ENCODE data around the gene SPHK1.

The SPHK1 gene

DNA sequence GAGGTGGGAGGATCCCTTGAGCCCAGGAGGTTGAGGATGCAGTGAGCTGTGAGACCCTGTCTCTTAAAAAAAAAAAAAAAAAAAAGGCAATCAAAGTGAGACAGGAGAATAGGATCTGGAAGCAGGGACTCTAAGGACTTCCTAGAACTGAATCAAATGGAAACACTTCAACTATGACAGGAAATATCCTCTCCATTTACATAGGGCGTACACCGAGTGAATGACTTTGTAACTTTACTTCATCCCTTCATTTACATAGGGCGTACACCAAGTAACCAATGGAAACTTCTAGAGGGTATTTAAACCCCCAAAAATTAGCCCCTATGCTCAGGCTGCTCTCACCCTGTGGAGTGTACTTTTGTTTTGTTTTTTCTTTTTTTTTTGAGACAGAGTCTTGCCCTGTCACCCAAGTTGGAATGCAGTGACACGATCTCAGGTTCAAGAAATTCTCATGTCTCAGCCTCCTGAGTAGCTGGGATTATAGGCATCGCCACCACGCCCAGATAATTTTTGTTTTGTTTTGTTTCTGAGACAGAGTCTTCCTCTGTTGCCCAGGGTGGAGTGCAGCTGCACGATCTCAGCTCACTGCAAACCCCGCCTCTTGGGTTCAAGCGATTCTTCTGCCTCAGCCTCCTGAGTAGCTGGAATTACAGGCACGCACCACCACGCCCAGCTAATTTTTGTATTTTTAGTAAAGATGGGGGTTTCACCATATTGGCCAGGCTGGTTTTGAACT lies 21.1 kb upstream of the SPHK1 start:
- no peak for DNase-seq

DNA sequence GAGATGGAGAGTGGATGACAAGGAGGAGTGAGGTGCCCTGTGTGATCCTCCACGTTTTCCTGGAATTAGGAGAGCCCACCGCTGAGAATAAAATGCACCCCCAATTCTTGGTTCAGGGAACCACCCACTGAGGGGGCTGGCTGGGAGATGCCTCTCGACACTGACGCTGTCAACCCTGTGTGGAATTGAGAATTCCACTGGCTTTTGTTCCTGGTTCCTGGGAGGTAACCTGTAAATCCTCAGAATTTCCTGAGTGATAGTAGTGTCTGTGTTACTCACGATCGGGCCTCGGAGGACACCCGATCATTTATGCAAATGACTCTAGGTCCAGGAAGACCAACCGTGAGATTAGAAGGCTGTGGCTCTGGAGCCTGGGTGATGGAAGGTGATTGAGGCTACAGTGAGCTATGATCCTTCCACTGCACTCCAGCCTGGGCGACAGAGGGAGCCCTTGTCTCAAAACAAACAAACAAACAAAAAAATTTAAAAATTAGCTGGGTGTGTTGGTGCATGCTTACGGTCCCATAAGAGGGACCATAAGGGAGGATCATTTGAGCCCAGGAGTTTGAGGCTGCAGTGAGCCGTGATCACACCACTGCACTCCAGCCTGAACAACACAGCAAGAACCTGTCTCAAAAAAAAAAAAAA lies 19.0 kb upstream of the SPHK1 start:
- DNase-seq: no peak

DNA sequence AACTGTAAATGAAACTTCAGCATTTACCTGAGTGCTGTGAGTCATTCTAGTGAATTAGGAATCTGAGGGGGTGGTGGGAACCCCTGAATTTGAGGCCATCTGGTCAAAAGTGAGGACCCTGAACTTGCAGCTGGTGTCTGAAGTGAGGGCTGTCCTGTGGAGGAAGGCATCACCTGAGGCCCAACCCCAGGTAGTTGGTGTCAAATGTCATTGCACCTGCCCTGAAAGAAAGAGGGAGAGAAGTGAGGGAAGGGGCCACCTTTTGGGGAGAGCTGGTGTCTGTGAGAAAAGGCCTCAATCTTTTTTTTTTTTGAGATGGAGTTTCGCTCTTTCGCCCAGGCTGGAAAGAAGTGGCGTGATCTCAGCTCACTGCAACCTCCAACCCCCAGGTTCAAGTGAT lies 18.2 kb upstream of the SPHK1 start:
- no peak for DNase-seq

DNA sequence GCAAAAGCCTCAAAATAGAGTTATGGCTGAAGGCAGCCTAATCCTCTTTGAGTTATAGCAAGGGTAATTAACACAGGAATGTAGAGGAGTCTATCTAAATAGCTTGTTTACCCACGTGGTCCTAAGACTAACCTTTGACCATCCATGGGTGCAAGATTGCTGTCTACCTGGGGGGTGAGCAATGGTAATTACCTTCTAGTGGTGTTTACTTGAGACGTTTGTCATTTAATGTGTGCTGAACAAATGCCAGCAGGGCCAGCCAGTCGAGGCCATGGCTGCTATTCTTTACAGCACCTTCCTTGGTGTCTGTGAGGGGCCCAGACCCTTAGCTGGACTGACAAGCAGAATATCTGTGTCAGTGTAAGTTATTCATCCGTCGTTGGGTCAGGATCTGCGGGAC lies 16.8 kb upstream of the SPHK1 start:
- DNase-seq: no peak

DNA sequence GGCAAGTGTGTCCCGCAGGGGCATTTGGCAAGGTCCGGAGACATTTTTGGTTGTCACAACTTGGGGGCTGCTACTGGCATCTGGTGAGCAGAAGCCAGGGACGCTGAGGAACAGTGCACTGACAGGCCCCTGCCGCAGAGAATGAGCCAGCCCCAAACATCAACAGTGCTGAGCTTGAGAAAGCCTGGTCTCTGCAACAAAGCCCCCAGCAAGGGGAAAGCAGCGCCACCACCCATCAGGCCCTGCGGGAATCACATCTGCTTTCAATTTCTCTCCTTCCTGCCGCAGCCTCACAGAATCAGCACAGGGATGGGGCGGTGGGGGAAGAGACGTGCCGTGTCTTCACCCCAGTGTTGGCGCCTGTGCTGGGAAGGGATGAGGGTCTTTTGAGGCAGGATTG lies 15.9 kb upstream of the SPHK1 start:
- DNase-seq: no peak

DNA sequence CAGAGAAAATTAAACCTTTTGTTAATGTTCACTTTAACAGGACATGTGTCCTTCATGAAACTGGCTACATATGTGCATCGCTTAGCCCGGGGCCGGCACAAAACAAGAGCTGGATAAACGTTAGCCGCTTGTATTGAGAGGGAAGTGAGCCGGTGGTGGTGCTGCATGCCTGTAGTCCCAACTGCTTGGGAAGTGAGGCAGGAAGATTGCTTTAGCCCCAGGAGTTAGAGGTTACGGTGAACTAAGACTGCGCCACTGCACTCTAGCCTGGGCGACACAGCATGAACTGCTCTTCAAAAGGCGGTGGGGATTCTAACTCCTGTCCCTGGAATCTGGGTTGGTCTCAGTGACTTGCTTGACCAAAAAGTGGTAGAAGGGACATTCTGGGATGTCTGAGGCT lies 15.0 kb upstream of the SPHK1 start:
- DNase-seq: no peak

DNA sequence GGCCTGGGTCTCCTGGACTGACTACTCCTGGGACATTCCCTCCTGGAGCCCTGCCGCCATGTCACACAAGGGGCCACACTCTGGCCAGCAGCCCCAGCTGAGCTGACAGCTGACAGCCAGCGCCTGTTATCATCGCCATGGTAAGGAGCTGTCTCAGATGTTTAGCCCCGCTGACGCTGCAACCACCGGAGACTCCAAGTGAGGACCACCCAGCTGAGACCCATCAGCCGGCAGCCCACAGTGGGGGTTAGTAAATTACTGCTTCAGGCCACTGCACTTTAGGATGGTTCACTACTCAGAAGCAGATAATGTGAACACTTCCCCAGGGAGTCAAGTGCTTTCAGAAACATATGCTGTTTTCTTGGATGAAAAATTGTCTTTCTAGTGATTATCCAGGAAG lies 14.6 kb upstream of the SPHK1 start:
- no peak for DNase-seq

DNA sequence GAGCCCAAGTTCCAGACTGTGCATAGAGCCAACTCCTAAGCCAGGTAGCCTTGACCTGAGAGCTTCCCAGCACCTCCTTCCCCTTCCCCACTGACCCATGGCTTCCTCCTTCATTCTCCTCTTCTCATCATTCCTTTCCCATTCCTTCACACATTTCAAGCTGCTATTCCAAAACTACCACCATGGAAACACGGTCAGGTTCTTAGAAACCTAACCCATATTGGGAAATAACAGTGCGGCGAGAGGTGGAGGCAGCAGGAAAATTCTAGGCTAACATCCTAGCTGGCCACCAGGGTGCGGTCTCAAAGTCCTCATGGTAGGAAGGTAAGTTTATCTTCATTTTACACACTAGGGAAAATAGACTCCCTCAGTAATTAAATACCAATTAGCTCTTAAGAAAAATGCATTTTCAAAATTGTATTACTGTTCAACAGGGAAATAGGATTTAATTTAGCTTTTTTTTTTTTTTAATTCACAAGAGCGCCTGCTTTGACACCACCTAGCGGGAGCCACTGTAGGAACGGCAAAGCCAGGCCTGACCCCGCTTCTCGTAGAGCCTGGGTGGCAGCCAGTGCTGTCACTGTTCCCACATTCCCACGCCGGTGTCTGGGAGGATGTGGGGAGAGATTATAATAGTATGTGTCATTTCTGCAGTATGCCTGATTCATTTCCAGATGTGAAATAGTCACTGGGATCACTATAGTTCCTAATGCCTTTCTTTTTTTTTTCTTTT lies 14.0 kb upstream of the SPHK1 start:
- peak; percentile 81 for DNase-seq

DNA sequence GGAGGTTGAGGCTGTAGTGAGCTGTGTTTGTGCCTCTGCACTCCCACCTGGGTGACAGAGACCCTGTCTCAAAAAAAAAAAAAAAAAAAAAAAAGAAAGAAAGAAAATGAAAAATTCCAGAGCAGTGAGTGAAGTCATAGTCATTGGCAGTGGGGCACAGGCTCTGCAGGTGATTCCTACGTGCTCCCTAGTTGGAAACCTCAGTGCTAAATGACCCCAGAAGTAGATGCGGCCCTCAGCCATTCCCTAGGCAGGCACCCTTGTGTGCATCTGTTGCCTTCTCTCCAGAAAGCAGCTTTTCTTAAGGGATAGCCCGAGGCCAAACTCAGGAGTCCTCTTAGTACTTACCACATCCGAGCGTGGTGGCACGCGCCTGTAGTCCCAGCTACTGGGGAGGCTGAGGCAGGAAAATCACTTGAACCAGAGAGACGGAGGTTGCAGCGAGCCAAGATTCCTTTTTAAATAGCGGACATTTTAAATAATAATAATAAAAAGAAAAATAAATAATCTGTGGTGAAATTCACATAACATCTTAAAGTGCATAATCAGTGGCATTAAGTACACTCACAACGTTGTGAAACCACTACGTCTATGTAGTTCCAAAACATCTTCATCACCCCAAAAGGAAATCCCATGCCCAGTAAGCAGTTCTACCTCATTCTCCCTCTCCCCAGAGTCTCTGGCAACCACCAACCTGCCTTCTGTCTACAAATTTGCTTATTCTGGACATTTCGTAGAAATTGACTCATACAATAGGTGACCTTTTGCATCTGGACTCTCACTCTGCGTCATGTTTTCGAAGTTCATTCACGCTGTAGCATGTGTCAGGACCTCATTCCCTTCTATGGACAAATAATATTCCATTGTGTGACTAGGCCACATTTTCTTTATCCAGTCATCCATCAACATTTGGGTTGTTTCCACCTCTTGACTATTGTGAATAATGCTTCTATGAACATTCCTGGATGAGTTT lies 12.5 kb upstream of the SPHK1 start:
- peak; percentile 63 for DNase-seq

DNA sequence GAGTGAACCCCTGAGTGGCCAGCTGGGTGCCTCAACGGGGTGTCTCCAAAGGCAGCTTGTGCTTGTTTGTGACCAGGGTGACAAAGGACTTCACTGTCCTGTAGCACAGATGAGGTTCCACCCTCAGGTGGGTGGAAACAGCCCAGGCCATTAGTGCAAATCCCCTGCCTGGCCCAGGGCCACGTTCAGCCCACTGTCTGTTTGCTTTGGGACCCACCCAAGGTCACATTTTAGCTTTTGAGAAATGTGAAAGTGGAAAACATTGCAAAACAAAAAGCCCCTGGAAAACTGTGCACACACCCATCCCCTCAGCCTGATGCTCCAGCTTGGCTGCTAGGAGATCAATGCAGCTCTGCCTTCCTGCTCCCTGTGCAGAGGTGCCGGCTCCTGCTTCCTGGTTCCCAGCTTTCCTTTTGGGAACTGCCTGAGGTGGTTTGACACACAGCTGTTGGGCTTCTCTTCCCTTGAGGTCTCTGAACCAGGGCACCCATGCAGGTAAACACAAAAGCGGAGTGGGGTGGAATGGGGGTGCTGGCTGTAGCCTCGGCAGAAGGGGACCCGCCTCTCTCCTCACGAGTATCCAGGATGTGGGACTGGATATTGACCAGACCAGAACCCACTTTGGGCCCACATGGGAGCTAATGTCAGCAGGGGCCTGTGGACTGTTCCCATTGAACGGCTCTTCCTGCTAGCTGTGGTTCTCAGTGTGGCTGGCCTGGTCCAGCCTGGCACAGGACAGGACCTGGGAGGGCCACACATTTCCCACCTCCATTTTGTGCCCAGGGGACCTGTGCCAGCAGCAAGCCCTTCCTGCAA lies 7.9 kb upstream of the SPHK1 start:
- DNase-seq: no peak

DNA sequence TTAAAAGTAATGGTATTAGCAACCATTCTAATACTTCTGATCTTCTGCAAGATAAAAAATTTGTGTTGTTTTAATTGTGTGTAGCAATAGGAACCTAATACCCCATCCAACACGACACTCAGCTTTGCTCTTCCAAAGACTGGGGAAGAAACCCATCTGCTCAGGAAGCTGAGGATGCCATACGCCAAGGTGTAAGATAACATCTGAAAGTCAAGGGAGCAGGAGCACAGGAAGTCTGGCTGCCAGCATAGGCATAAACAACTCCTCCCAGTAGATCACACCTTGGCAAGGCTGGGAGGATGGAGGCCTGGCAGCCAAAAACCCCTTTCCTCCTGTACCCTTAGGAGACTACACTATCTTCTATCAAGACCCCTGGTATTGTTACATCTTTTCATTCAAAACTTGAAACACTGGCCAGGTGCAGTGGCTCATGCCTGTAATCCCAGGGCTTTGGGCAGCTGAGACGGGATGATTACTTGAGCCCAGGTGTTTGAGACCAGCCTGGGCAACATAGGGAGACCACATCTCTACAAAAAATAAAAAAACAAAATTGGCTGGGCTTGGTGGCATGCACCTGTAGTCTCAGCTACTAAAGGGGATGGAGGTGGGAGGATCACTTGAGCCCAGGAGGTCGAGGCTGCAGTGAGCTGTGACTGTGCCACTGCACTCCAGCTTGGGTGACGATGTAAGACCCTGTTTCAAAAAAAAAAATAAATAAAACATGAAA lies 5.7 kb upstream of the SPHK1 start:
- no peak for DNase-seq

DNA sequence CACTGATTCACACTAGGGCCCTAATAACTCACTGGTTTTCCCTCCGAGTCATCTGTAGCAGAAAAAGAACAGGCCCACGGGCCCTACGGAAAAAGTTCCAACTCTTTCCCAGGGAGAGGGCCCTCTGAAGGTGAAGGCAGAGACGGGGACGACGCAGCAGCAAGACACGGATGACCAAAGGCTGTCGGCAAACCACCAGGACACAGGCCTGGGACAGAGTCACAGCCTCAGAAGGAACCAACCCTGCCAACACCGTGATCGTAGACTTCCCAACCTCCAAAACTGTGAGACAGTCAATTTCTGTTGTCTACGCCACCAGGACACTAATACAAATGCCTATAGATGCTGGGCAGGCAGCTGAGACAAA lies 5.2 kb upstream of the SPHK1 start:
- no peak for DNase-seq

DNA sequence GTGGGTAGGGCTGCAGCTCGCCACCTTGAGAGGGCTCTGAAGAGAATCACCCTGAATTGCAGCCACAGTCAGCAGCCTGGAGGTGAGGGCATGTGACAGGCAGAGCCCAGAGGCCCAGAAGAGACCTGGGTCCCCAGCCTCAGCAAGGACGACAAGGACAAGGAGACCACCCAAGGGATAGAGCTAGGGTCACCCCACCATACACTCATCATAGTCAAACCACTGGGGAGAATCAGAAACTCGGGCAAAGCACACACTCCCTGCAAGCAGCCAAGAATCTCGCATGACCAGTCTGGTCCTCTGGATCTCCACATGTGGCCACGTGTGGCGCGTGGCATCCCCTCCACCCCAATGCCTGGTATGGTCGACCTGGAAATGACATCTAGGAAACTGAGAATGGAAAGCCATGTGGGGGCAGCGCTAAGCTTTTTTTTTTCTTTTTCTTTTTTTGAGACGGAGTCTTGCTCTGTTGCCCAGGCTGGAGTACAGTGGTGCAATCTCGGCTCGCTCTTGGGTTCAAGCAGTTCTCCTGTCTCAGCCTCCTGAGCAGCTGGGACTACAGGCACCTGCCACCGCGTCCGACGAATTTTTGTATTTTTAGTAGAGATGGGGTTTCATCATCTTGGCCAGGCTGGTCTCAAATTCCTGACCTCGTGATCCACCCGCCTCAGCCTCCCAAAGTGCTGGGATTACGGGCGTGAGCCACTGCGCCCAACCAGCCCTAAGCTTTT lies 4.6 kb upstream of the SPHK1 start:
- no peak for DNase-seq

DNA sequence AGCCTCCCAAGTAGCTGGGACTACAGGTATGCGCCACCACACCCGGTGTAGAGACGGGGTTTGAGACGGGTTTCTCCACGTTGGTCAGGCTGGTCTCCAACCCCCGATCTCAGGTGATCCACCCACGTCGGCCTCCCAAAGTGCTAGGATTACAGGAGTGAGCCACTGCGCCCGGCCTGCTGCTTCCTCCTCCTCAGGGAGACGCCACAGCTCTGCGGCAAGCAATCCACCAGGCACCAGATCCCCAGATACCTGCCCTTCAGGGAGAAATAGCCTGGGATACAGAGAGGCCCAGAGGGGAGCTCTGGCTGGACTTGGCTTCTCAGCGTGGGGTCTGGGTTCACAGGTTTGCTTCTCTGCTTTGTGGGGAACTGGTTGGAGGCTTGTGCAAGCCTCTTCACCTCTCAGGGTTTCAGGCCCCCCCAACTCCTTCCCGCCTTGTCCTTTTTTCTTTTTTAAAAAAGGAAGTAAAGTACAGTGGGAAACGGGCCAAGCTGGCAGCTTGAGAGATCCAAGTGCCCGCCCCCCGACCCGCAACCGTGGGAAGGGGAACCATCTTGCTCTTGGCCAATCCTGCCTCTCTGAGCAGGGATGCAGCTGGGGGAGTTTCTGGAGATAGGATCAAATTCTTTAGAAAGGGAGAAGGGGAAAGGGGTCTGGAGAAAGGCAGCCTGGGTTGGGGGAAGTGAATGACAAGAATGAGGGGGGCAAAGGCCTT lies 2.6 kb upstream of the SPHK1 start:
- DNase-seq: no peak

DNA sequence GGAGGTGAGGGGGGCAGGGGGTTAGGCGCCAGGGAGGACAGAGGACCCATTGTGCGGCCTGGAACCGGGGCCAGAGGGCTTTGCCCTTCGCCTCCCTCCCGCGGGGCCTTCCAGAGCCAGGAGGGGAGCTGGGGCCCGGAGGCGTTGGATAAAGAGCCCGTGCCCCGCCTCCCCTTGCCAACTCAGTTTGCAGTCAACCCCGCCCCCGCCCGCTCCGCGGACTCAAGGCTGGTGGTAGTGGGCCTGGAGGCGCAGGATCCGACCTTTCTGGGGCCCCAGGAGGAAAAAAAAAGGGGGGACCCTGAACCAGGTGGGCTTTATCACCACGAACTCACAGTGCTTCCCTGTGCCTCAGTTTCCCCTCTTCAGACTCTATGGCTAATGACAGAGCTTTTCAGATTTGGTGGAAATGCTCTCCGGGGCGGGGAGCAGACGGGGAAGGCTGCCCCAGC lies 2.0 kb upstream of the SPHK1 start:
- DNase-seq: peak; percentile 15

DNA sequence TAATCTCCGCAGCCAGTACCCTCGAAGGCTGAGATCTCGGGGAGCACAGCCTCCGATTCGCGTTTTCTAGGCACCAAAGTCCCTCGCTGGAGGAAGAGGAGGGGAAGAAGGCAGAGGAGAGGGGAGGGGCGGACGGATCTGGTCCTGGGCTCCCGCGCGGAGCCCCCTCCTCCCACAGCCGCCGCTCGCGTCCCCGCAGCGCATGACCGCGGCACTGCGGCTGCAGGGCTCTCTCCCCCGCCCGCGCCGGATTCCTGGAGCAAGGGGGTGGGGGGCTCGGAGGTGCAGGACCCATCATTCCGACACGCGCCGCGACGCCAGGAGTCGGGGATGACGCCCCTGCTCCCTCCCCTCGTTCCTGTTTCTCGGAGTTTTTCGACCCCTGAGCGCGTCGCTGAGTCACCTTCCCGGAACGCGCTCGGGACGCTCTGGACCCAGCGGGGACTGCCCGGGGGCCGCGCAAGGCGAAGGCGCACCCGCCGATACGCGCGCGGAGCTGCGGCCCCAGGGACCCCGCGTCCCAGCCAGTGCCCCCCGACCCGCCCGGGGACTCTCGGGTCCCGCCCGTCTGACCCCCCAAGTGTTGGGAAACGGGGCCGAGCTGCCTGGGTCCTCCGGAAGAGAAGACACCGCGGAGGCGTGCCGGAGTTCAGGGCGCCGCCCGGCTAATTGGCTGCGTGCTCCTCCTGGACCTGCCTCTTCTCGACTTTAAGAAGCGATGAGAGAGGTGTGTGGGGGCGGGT lies 1.4 kb upstream of the SPHK1 start:
- peak; percentile 35 for DNase-seq

DNA sequence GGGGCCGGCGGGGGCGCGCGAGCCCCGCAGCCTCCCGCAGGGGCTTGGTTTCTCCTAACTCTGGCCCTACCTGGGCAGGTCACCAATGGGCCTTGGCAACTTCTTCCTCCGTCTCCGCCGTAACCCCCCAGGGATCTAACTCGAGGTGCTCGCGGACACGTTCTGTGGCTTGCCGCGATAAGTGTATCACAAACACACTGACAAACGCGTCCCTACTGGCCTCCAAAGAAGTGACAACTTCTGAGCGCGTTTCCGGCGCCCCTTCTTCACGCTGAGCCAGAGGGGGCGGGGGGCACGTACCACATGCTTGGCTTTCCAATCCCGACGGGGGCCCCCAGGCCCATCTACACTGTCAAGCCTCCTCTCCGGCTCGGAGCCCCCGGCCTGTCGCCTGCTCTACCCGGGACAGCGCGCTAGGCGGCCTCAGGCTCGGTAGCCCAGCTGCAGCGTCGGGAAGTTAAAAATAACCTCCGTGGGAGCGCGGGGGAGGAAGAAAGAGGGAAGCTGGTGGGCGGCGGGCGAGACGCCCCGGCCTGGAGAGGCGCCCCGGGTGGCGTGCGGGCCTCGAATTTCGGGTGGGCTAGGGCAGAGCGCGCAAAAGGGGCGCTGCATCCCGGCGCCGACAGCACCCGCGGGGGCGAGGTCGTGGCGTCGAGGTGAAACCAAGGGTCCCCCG lies 725 bp upstream of the SPHK1 start:
- no peak for DNase-seq
